Naive thymus-derived CD8-positive, alpha-beta T cell (primary cell): ENCODE measurements around the gene CCDC30. TPM values are rescaled to one million over a fixed set of nuclear protein-coding genes. Genes with fewer than 3 reads are reported as not detected.

Source experiments
- ATAC-seq, 2 donors: fragments of 150-1000 bp; cut with Tn5 transposase in 1 of 2; sonication (Bioruptor Pico), chemical (Tn5 transposase) in 1 of 2; 1 replicate in 1 of 2; 2 replicates in 1 of 2; pipeline ENCODE4 v1.10.0; 2021; ENCODE audit warnings: mild to moderate bottlenecking in 2 of 2, moderate library complexity in 2 of 2
- POLR2A ChIA-PET: fragments of 350-600 bp; sonication (Branson Sonifier 250); formaldehyde crosslinking; loops from one replicate; lab custom pipeline; 2021; ENCODE audit warnings: antibody characterized with exemption; lab: Charles Lee
- DNase-seq, 10 donors: peaks; one replicate each; pipeline versions ENCODE4 v3.0.0 to v3.0.0-alpha.2; 2020 to 2022
- H3K27ac Mint-ChIP-seq, 10 donors: one replicate each; pipeline ENCODE4 v1.8.0; 2020 to 2022; ENCODE audit warnings: mild to moderate bottlenecking in 10 of 10, mixed read lengths in 10 of 10, moderate library complexity in 4 of 10, inconsistent platforms in 1 of 10
- H3K27me3 Mint-ChIP-seq, 5 donors: one replicate each; pipeline ENCODE4 v1.8.0; 2021 to 2022; ENCODE audit warnings: mixed read lengths in 5 of 5
- H3K36me3 Mint-ChIP-seq, 3 donors: one replicate each; pipeline ENCODE4 v1.8.0; 2020 to 2022; ENCODE audit warnings: mixed read lengths in 3 of 3, mild to moderate bottlenecking in 2 of 3, inconsistent platforms in 1 of 3
- H3K4me1 Mint-ChIP-seq, 4 donors: one replicate each; pipeline ENCODE4 v1.8.0; 2021 to 2022; ENCODE audit warnings: mixed read lengths in 4 of 4
- H3K4me3 Mint-ChIP-seq, 10 donors: one replicate each; pipeline ENCODE4 v1.8.0; 2020 to 2022; ENCODE audit warnings: mild to moderate bottlenecking in 10 of 10, mixed read lengths in 10 of 10, moderate library complexity in 6 of 10, inconsistent platforms in 1 of 10
- H3K9me3 Mint-ChIP-seq, 9 donors: one replicate each; pipeline ENCODE4 v1.8.0; 2020 to 2022; ENCODE audit warnings: mixed read lengths in 9 of 9, mild to moderate bottlenecking in 3 of 9, inconsistent platforms in 1 of 9, moderate library complexity in 1 of 9
- polyA plus RNA-seq, 3 donors: library from polyadenylated mRNA; unstranded; fragments of 300-500 nt; fragmentation: Illumina TruSeq; gene quantifications; one replicate each; pipeline ENCODE4 v1.2.3, GENCODE V29; 2021
- total RNA-seq, 8 experiments: library from RNA in 2 of 8; stranded (reverse) in 2 of 8; gene quantifications; one replicate each; pipeline ENCODE4 v1.2.3 and lab custom pipeline; 2021 to 2026

The CCDC30 gene
- total RNA-seq: 1 to 10 TPM; 5.4 to 5.5 TPM
- polyA plus RNA-seq: under 1 TPM; 0.55 to 0.84 (median 0.79) TPM
- total RNA-seq (lab: John Stamatoyannopoulos, UW): 2.3 to 12.3 (median 6.9) reads per million in 6 experiments

DNA sequence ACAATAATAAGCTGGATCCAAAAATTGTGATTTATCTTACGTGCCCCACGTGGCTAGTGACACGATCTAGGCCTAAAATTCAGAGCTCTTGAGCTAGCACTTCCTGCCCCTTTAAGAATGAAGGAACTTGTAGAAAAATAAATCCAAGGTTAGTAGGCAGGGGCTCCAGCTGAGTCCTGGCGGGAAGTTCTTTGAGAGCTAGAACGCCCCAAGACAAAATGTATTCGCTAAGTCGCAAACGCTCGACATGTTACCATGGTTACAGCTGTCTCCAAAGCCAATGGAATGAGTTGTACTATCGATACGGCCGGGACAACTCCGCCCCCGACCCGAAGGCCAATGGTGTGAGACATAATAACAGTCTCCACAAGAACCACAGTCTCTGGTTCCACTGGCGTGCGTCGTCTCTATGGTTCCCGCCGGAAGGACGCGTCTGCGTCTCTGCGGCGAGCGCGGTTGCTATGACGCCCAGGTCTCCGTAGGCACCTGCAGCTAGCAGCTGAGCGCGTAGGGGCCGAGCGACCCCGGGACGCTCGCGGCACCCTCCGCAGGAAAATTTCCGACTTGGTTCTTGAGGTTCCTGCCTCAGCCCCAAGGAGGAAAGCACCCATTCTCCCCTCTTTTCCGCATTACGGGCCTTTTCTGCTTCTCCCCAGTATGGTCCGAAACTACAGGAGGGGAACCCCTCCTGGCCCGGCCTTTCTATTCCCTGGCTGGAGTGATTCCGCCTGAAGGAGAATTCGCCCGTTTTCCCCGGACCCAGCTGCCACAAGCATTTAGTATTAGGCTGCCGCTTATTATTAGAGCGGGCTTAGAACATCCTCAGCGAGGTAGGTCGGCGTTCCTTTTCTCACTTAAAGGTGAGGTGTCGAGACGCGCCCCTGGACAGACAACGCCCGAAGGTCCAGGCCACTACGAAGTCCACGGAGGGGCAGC, at the start of gene CCDC30:
Gene CCDC30 (plus strand): TSS at position 459 of the 936 bp plus-strand sequence. CDS start 17,266 bp downstream, outside the sequence.
- Mint-ChIP-seq H3K27me3 (peaks cover 0 to 2% (median 0%) of the 10 kb centered on the region in 5 donors), H3K4me1 (peaks cover 11 to 54% (median 42%) of the 10 kb centered on the region in 4 donors), H3K27ac (peak within 1 kb of the TSS; percentile 92 to 99 (median 96)), H3K4me3 (peak within 1 kb of the TSS; percentile 73 to 92 (median 89)), H3K36me3 (peaks cover 0 to 41% (median 4%) of the 10 kb centered on the region in 3 donors), H3K9me3 (no peaks in the 10 kb centered on the region)
- ATAC-seq: peak; percentile 94 to 95
- POLR2A ChIA-PET: interaction anchor here (0.7 to 1.4 kb wide), 5 partner anchors 29 to 304 kb away, joined by 3 to 6 read pairs (median 4); partner anchors contain the start of genes C1orf50, P3H1 and YBX1
- peak; percentile 90 to 99 (median 98) for DNase-seq

DNA sequence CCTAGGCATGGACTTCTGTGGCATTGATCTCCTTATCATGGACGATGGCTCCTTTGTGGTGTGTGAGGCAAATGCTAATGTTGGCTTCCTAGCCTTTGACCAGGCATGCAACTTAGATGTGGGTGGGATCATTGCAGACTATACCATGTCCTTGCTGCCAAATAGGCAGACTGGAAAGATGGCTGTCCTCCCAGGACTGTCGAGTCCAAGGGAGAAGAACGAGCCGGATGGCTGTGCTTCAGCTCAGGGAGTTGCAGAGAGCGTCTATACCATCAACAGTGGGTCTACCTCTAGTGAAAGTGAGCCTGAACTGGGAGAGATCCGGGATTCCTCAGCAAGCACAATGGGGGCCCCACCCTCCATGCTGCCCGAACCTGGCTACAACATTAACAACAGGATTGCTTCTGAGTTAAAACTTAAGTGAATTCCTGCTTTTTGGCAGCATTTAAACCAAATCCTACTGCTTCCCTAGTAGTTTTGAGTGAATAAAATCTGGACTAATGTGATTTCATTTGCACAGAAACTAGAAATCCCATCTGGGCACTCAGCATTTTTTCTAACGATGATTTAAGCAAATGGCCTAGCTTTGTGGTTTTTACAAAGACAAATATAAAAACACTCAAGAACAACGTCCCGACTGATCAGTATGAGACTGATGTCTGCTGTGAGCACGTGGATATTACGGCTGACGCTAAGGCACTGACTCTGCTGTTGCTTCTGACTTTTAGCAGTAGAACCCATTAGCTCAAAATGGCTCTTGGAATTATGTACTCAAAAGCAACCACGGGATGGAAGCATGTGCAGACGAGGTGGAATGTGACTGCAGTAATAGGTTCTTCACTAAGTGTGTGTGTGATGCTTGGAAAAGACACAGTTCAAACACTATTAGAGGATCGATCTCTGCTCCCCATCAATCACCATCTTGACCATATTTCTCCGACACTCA, 48.3 kb upstream of the CCDC30 start:
- H3K36me3 Mint-ChIP-seq: no peaks in the 10 kb centered on the region

DNA sequence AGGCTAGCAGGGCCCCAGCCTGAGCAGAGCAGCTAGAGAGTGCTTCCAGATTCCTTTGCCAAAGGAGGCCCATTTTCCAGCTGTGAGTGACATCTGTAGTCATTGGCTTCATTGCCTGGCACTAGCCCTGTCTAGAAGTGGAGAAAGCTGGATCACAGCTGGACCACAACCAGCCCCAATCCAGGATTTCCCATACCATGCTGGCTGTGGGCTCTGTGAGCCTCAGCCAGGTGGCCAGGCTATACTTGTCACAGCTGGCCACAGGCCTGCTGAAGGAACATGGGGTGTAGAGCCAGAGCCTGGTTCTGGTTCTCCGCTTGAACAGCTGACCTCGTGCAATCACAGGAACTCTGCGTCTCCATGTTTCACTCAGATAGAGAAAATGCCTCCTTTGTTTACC, 45.9 kb upstream of the CCDC30 start:
- Mint-ChIP-seq H3K4me3 (no peak overlapping the region), H3K36me3 (no peaks in the 10 kb centered on the region), H3K9me3 (no peaks in the 10 kb centered on the region), H3K4me1 (no peaks in the 10 kb centered on the region), H3K27ac (peak overlapping the region in 1 of 10 donors; percentile 52), H3K27me3 (peaks cover 0 to 4% (median 0%) of the 10 kb centered on the region in 5 donors)
- DNase-seq: no peak
- no peak for ATAC-seq
- POLR2A ChIA-PET: no interaction called here

More for the DNA sequence above, 48.3 kb upstream of the CCDC30 start:
- H3K27ac Mint-ChIP-seq: peak overlapping the region in 1 of 10 donors; percentile 52
- H3K27me3 Mint-ChIP-seq: peaks cover 0 to 10% (median 2%) of the 10 kb centered on the region in 5 donors
- POLR2A ChIA-PET: no interaction called here
- H3K9me3 Mint-ChIP-seq: no peaks in the 10 kb centered on the region
- DNase-seq (no peak), ATAC-seq (no peak)
- H3K4me1 Mint-ChIP-seq: no peaks in the 10 kb centered on the region
- no peak overlapping the region for H3K4me3 Mint-ChIP-seq

DNA sequence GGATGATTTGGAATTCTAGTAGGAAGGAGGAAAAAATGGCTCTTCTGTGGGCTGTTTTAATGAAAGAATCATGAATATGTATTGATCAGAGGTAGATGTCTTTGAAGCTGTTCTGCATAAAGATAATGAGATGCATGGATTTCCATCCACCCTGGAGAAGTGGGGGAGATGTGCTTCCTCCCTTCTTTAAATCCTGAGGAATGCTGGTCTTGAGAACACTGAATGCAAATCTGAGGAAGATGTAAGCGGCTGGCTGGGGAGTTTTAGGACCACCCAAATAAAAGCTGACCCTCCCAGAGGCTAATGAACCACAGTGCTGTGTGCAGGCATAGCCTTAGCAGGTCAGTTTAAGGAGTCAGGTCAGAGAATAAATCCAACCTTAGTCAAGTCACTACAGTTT, 44.6 kb upstream of the CCDC30 start:
- no peaks in the 10 kb centered on the region for H3K36me3 Mint-ChIP-seq
- no peaks in the 10 kb centered on the region for H3K4me1 Mint-ChIP-seq
- peak overlapping the region in 1 of 10 donors; percentile 10 for H3K27ac Mint-ChIP-seq
- POLR2A ChIA-PET: no interaction called here
- peaks cover 0 to 2% (median 0%) of the 10 kb centered on the region in 5 donors for H3K27me3 Mint-ChIP-seq
- H3K9me3 Mint-ChIP-seq: no peaks in the 10 kb centered on the region
- ATAC-seq (no peak), DNase-seq (no peak)
- H3K4me3 Mint-ChIP-seq: no peak overlapping the region

DNA sequence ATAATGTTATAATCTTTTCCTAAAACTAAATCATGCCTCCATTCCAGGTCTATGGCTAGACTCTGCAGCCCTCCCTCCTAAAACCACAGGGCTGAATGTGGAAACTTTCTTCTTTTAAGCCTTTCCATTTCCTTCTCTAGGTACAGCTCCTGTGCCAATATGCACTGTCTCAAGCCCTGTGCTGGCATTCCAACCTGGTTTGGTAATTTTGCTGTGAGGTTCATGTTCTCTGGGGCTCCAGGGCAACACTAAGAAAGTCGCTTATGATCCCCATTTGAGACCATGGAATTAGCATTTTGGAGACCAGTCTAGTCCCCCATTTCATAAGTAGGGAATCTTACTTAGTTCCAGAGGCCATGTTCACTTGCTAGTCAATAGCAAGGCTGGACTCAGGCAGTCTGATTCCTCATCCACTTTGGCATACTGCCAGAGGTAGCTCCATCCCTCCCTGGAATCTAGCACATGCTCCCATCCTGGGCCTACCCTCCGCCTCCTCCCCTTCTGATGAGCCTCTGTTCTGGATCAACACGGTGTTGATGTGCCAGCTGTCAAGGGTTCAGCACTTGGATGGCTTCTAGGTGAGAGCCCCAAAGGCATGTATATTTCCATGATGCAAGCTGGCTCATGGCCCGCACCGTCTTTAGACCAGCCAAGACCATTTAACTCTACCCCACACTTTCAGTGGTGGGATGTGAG, 43.8 kb upstream of the CCDC30 start:
- Mint-ChIP-seq H3K36me3 (no peaks in the 10 kb centered on the region), H3K9me3 (no peaks in the 10 kb centered on the region), H3K4me1 (peaks cover 0 to 2% (median 0%) of the 10 kb centered on the region in 4 donors), H3K4me3 (no peak overlapping the region), H3K27ac (peak overlapping the region in 1 of 10 donors; percentile 30), H3K27me3 (peaks cover 0 to 2% (median 0%) of the 10 kb centered on the region in 5 donors)
- DNase-seq (no peak), ATAC-seq (no peak)
- POLR2A ChIA-PET: no interaction called here

DNA sequence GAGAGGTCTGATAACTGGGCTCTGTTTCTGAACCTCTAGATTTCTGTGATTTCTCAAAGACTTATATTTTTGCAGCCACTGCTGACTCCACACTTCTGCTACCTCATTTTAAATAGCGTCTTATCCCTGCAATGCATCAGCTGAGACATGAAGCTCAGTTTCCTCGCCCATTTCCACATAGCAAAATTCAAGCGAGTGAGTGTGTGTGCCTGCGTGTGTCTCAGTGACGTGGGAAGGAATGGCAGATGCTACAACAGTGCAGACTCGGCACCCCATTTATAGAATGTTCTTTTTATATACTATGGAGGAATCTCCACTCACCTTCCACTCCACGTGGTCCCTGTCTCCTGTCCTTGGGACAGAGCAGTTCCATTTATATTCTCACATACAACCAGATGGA, 43.0 kb upstream of the CCDC30 start:
- POLR2A ChIA-PET: no interaction called here
- Mint-ChIP-seq H3K9me3 (no peaks in the 10 kb centered on the region), H3K4me3 (no peak overlapping the region), H3K4me1 (peaks cover 0 to 2% (median 0%) of the 10 kb centered on the region in 4 donors), H3K36me3 (no peaks in the 10 kb centered on the region), H3K27ac (no peak overlapping the region), H3K27me3 (peaks cover 0 to 2% (median 2%) of the 10 kb centered on the region in 5 donors)
- DNase-seq (no peak), ATAC-seq (no peak)

DNA sequence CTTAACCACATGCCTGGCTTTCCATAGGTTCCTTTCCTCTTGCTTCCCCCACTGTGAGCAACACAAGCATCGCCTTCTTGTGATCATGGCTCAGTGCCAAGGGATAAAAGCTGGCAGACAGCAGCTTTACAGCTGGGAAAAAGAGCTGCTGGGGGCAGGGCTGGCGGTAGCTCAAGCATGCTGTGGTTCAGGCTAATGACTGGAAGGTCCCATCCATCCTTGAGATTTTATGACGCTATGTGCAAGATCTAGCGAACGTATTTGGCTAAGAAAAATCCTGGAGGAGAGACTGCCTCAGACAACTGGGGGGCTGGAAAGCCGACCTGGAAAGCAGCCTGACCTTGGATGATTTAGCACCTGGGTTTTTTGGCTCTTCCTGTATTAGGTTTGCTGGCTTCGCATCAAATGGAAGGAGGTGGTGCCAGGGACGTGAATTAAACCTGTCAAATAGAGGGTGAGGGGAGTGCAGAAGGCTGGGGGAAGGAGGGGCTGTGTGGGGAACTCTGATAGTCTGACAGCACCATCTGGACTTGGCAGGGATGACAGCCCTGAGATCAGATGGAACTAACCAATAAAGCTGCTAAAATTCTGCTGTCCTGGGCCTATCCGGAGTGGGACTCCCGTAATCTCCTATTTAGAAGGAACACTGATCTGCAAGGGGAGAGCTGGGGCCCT, 42.0 kb upstream of the CCDC30 start:
- no peaks in the 10 kb centered on the region for H3K9me3 Mint-ChIP-seq
- no peaks in the 10 kb centered on the region for H3K36me3 Mint-ChIP-seq
- H3K4me1 Mint-ChIP-seq: peaks cover 0 to 2% (median 0%) of the 10 kb centered on the region in 4 donors
- POLR2A ChIA-PET: no interaction called here
- H3K27ac Mint-ChIP-seq: peak overlapping the region in 1 of 10 donors; percentile 21
- peaks cover 0 to 2% (median 2%) of the 10 kb centered on the region in 5 donors for H3K27me3 Mint-ChIP-seq
- ATAC-seq (no peak), DNase-seq (no peak)
- H3K4me3 Mint-ChIP-seq: no peak overlapping the region

DNA sequence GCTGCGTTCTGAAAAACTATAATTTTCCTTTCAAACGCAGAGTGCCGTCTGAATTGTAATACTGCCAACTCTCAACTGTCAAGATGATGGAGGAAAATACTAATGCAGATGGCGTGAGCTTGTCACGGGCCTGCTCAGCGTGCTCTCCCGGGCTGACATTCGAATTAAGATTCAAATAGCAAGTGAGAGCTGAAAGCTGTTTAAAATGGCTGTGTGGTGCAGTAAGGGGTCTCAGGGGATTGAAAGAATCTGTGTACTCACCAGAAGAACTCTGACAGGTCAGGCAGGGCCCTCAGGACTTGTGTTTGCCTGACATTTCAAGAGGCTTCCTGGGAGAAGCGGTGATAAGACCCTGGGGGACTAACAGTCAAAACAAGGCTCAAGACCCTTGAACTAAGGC, 40.3 kb upstream of the CCDC30 start:
- POLR2A ChIA-PET: no interaction called here
- H3K36me3 Mint-ChIP-seq: no peaks in the 10 kb centered on the region
- peaks cover 0 to 2% (median 0%) of the 10 kb centered on the region in 4 donors for H3K4me1 Mint-ChIP-seq
- H3K27me3 Mint-ChIP-seq: peaks cover 0 to 2% (median 2%) of the 10 kb centered on the region in 5 donors
- H3K9me3 Mint-ChIP-seq: no peaks in the 10 kb centered on the region
- ATAC-seq (no peak), DNase-seq (no peak)
- H3K4me3 Mint-ChIP-seq: no peak overlapping the region
- H3K27ac Mint-ChIP-seq: no peak overlapping the region

DNA sequence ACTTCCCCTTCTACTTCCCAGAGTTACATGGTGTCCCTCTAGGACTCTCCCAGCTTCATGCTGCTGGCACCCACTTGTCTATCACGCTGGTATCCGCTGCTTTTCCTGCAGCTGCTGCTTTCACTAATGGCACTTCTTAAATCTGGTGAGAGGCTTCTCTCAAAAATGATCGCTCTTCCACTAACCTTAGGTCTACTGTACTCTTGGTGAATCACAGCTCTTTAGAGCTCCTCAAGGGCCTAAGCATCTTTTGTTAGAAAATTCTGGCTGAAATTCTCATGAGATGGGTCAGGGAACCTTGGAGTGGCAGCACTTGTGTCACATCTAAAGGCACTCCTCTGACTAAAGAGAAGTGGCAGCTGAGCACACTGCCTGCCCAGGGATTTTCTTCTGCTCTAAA, 39.4 kb upstream of the CCDC30 start:
- POLR2A ChIA-PET: no interaction called here
- DNase-seq (no peak), ATAC-seq (no peak)
- peaks cover 0 to 2% (median 0%) of the 10 kb centered on the region in 4 donors for H3K4me1 Mint-ChIP-seq
- no peak overlapping the region for H3K4me3 Mint-ChIP-seq
- H3K9me3 Mint-ChIP-seq: no peaks in the 10 kb centered on the region
- no peak overlapping the region for H3K27ac Mint-ChIP-seq
- peaks cover 0 to 2% (median 0%) of the 10 kb centered on the region in 5 donors for H3K27me3 Mint-ChIP-seq
- H3K36me3 Mint-ChIP-seq: no peaks in the 10 kb centered on the region

DNA sequence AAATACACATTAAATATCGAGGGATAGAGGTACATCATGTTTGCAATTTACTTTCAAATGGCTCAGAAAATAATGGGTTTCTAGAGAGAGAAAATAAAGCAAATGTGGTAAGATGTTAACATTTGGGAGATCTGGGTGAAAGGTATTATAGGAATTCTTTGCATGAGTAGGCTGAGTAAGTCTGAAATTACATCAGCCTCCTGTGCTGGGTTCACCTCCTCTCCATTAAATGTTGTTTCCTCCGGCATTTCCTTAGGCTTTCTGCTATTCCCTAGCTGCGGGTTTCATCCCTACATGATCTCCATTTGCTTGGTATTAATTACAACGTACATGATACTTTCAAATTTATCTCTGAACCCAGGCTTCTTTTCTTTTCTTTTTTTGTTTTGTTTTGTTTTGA, 38.9 kb upstream of the CCDC30 start:
- ATAC-seq: no peak
- Mint-ChIP-seq H3K9me3 (no peaks in the 10 kb centered on the region), H3K4me3 (no peak overlapping the region), H3K4me1 (peaks cover 0 to 2% (median 0%) of the 10 kb centered on the region in 4 donors), H3K27me3 (peaks cover 0 to 2% (median 0%) of the 10 kb centered on the region in 5 donors), H3K27ac (no peak overlapping the region), H3K36me3 (no peaks in the 10 kb centered on the region)
- POLR2A ChIA-PET: no interaction called here
- no peak for DNase-seq

DNA sequence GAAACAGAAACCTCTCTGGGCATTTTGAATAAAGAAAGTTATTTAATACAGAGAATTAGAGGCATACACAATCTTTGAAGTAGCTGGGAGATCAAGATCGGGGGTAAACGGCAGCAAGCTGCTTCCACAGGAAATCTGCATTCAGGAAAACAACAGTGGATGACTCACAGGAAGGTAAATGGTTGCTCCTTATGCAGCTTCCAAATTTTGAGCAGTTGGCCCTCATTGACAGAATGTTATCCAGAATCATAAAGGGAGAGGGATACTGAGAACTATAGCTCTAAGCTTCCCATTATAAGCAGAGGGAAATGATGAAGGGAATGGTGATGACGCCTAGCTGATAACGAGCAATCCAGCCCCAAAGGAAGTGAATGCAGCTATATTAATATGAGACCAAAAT, 35.8 kb upstream of the CCDC30 start:
- H3K27ac Mint-ChIP-seq: no peak overlapping the region
- no peaks in the 10 kb centered on the region for H3K9me3 Mint-ChIP-seq
- peaks cover 0 to 2% (median 0%) of the 10 kb centered on the region in 5 donors for H3K27me3 Mint-ChIP-seq
- no peak overlapping the region for H3K4me3 Mint-ChIP-seq
- H3K36me3 Mint-ChIP-seq: no peaks in the 10 kb centered on the region
- H3K4me1 Mint-ChIP-seq: peaks cover 0 to 2% (median 0%) of the 10 kb centered on the region in 4 donors
- POLR2A ChIA-PET: no interaction called here
- DNase-seq (no peak), ATAC-seq (no peak)
